ENCODE measurements around the gene MCM10. TPM values are rescaled to one million over a fixed set of nuclear protein-coding genes. Genes with fewer than 3 reads are reported as not detected.

Gene MCM10
- total and polyA plus RNA-seq, 2 experiments from 2014 or later, result 38.2 to 43.0 TPM

GRCh38 chr10:13221572-13221971, 60.2 kb downstream of the MCM10 start (continued):
- TF ChIP-seq ZNF462 (CRISPR knock-in tag; IDR thresholded peaks at IDR 0.05) (no peak), REST (IDR thresholded peaks at IDR 0.05; ENCODE audit: unreplicated experiment) (no peak), NANOG (IDR thresholded peaks at IDR 0.05; ENCODE audit: borderline replicate concordance) (no peak), ETS1 (IDR thresholded peaks at IDR 0.05) (no peak), CREB1 (CRISPR knock-in tag; IDR thresholded peaks at IDR 0.05; ENCODE audit: low read depth) (no peak), ZNF114 (CRISPR knock-in tag; IDR thresholded peaks at IDR 0.05) (no peak), EZH2 (IDR thresholded peaks at IDR 0.05; ENCODE audit: low read depth, unreplicated experiment) (no peak), STAT1 (IDR thresholded peaks at IDR 0.05; ENCODE audit: unreplicated experiment) (no peak)
- TF ChIP-seq, protein P1, sequence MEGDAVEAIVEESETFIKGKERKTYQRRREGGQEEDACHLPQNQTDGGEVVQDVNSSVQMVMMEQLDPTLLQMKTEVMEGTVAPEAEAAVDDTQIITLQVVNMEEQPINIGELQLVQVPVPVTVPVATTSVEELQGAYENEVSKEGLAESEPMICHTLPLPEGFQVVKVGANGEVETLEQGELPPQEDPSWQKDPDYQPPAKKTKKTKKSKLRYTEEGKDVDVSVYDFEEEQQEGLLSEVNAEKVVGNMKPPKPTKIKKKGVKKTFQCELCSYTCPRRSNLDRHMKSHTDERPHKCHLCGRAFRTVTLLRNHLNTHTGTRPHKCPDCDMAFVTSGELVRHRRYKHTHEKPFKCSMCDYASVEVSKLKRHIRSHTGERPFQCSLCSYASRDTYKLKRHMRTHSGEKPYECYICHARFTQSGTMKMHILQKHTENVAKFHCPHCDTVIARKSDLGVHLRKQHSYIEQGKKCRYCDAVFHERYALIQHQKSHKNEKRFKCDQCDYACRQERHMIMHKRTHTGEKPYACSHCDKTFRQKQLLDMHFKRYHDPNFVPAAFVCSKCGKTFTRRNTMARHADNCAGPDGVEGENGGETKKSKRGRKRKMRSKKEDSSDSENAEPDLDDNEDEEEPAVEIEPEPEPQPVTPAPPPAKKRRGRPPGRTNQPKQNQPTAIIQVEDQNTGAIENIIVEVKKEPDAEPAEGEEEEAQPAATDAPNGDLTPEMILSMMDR (conservative IDR thresholded peaks at IDR 0.05; ENCODE audit: low read depth in 2 of 2), result no peak

Measured in GM23338 (cell line).